SKM-1 (cell line): ENCODE results near the gene CSAD.

ENCODE experiments used
- DNase-seq: peaks from one replicate; lab custom pipeline; 2025; ENCODE audit not compliant: unreplicated experiment; lab: John Stamatoyannopoulos, UW

The CSAD gene

GRCh38 chr12:53180220-53180930, at the start of gene CSAD, which contains the start of gene ZNF740:
Gene CSAD (minus strand): TSS chr12:53180925. CDS start chr12:53173470, 7,455 bp downstream.
Gene ZNF740 (plus strand): TSS chr12:53180722. CDS start chr12:53181984, 1,262 bp downstream.
- DNase-seq: peak; percentile 65

GRCh38 chr12:53230108-53230845, 49.6 kb upstream of the CSAD start:
- DNase-seq: no peak

GRCh38 chr12:53229454-53229853, 48.7 kb upstream of the CSAD start:
- no peak for DNase-seq

- no peak for DNase-seq
Measured at GRCh38 chr12:53227836-53228235, 47.1 kb upstream of the CSAD start.

- no peak for DNase-seq
Measured at GRCh38 chr12:53227341-53227740, 46.6 kb upstream of the CSAD start.

GRCh38 chr12:53226815-53227214, 46.1 kb upstream of the CSAD start:
- DNase-seq: no peak

GRCh38 chr12:53225635-53226424, 45.1 kb upstream of the CSAD start:
- DNase-seq: no peak

- no peak for DNase-seq
Measured at GRCh38 chr12:53224897-53225634, 44.3 kb upstream of the CSAD start.

GRCh38 chr12:53224061-53224896, 43.6 kb upstream of the CSAD start:
- DNase-seq: no peak

- no peak for DNase-seq
Measured at GRCh38 chr12:53223389-53224060, 42.8 kb upstream of the CSAD start.

- DNase-seq: no peak
Measured at GRCh38 chr12:53222806-53223261, 42.1 kb upstream of the CSAD start.

- DNase-seq: no peak
Measured at GRCh38 chr12:53222170-53222721, 41.5 kb upstream of the CSAD start.

- DNase-seq: no peak
Measured at GRCh38 chr12:53221203-53222080, 40.7 kb upstream of the CSAD start.

GRCh38 chr12:53220694-53221202, 40.0 kb upstream of the CSAD start:
- DNase-seq: peak; percentile 55

GRCh38 chr12:53219956-53220693, 39.4 kb upstream of the CSAD start:
- DNase-seq: no peak

GRCh38 chr12:53219292-53219955, 38.7 kb upstream of the CSAD start:
- no peak for DNase-seq
